Gastroesophageal sphincter (tissue), 3 donors: ENCODE results near the gene CELF2.

Experiments used
- CTCF ChIP-seq, 4 experiments: fragments of 200-600 bp in 2 of 4; fragments of 450-650 bp in 2 of 4; sonication (generic) in 1 of 4; IDR thresholded peaks; one replicate each; pipeline ENCODE4 v1.5.1; 2017 to 2019; ENCODE audit warnings: antibody characterized with exemption in 4 of 4, mild to moderate bottlenecking in 2 of 4, moderate library complexity in 2 of 4
- POLR2A ChIP-seq, 2 donors: fragments of 450-650 bp; IDR thresholded peaks; one replicate each; pipeline ENCODE4 v1.6.1; 2017; ENCODE audit warnings: antibody characterized with exemption in 2 of 2, mild to moderate bottlenecking in 2 of 2, moderate library complexity in 1 of 2
- POLR2AphosphoS5 ChIP-seq: sonication (generic); formaldehyde crosslinking; IDR thresholded peaks from one replicate; pipeline ENCODE4 v1.6.1; 2017; ENCODE audit warnings: antibody characterized with exemption

- no peak for TF ChIP-seq POLR2A (IDR thresholded peaks at IDR 0.05)
- no peak for TF ChIP-seq POLR2AphosphoS5
- no peak for TF ChIP-seq CTCF (IDR thresholded peaks at IDR 0.05)
These were observed 24.5 kb upstream of the CELF2 start for GRCh38 chr10:10992961-10993714.
